T-helper 1 cell treated with Interleukin-12 subunit alpha and Interleukin-12 subunit beta and Interleukin-4 antibody, amounts not matched to agents 30 μg/mL and 1 μg/mL, for 36 hours (primary cell): ENCODE results near the gene SLX9.
A peak's percentile ranks its signal among the peaks of the same experiment; 100 is the strongest.

Source experiments
- H3K27ac Mint-ChIP-seq: one replicate; pipeline ENCODE4 v1.8.0; 2021; ENCODE audit warnings: mild to moderate bottlenecking, mixed read lengths
- H3K27me3 Mint-ChIP-seq: one replicate; pipeline ENCODE4 v1.8.0; 2021; ENCODE audit warnings: low read depth, mixed read lengths
- H3K36me3 Mint-ChIP-seq: one replicate; pipeline ENCODE4 v1.8.0; 2021; ENCODE audit warnings: low read depth, mixed read lengths
- H3K4me1 Mint-ChIP-seq: one replicate; pipeline ENCODE4 v1.8.0; 2021; ENCODE audit warnings: low read depth, mixed read lengths
- H3K4me3 Mint-ChIP-seq: one replicate; pipeline ENCODE4 v1.8.0; 2021; ENCODE audit warnings: mild to moderate bottlenecking, moderate library complexity, mixed read lengths
- H3K9me3 Mint-ChIP-seq: one replicate; pipeline ENCODE4 v1.8.0; 2021; ENCODE audit warnings: mixed read lengths

SLX9 gene

DNA sequence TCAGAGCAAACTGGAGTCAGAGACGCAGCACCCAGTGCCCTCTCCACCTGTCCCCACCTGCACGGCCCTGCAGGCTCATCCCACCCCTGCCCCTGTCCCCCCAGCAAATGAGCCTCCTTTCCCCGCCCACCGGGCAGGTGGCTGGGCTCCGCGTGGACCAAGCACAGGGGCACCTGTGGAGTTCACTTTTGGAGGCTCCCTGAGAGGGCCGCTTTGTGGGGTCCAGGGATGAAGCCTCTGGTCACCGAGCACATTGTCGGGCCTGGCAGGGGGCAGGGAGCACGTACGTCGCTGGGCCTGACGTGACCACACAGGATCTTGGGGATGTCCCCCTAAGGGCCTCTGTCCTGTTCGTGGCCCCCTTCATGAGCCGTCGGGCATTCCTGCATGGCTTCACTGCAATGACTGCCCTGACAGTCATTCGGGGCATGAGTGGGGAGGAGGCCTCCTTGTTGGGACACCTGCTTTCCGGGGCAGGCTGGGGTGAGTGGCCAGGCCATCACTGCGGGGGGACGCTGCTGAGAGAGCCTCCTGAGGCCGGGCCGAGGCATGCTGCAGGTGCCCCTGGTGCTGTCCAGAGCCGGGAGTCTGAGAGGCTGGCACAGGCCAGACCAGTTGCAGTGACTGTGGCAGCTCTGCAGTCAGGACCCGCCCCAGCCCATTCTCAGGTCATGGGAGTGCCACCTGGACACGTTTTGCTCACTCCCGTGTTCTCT is 19.7 kb downstream of the SLX9 start:
- Mint-ChIP-seq H3K27ac (no peak overlapping the region), H3K4me1 (peaks cover 3% of the 10 kb centered on the region), H3K9me3 (no peaks in the 10 kb centered on the region), H3K27me3 (no peaks in the 10 kb centered on the region), H3K4me3 (no peak overlapping the region), H3K36me3 (peaks cover 16% of the 10 kb centered on the region)

DNA sequence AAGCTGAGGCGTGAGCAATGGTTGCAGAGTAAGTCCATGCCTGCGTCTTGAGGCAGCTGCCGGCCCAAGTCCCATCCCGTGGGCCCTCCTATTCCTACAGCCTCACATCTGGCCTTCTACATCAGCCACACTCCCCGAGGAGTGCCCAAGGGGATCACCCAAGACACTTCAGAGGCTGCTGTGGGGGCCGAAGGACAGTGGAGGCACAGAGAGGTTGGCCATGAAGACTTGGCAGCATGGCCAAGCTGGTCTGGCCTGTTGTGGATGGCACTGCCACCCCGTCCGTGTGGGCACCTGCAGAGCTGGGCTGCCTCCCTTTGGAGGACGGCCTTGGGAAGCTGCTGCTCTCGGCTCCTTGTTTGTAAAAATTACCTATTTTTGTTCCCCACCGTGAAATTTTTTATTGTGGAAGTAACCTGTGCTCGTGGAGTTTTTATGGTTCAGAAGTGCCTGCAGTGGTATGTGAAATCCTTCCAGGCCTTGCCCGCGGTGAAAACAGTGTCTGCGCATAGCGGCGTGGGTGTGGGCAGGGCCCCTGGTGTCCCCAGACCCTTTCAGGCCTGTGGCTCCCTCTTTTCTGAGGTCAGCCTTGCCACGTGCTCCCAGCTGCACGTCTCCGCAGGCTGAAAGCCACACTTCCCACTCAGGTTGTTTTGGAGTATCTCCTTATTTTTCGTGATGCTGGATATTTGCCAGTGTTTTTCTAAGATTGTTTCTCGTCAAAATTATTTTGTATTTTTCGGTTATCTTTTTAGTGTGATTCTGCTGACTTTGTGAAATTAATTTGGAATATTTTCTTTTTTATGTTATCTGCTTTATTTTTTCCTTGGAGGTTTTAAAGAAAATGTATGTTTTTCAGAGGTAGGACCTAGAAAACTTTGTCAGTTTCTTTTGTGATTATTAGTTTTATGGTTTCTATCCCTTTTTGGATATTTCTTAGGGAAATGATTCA is 20.6 kb downstream of the SLX9 start:
- Mint-ChIP-seq H3K36me3 (peaks cover 18% of the 10 kb centered on the region), H3K4me3 (no peak overlapping the region), H3K27me3 (no peaks in the 10 kb centered on the region), H3K27ac (no peak overlapping the region), H3K9me3 (no peaks in the 10 kb centered on the region), H3K4me1 (peaks cover 12% of the 10 kb centered on the region)

DNA sequence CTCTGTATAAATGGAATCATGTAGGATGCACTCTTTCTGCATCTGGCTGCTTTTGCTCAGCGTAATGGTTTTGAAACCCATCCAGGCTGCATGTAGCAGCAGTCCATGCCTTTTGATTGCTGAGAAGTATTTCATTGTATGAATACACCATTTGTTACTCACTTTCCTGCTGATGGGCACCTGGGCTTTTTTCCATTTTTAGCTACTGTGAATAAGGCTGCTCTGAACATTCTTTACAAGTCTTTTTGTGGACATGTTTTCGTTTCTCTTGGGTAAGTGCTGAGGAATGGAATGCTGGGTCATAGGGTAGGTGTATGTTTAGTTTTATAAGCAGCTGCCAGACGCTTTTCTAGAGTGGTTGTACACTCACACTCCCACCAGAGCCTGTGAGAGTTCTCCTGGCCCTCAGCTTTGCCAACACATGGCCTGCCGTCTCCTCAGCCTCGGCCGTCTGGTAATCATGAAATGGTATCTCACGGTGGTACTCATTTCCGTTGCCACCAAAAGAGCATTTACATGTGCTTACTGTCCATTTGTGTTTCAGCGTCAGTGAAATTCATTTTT is 22.7 kb downstream of the SLX9 start:
- H3K36me3 Mint-ChIP-seq, result peaks cover 18% of the 10 kb centered on the region
- H3K4me3 Mint-ChIP-seq, result no peak overlapping the region
- H3K27ac Mint-ChIP-seq, result no peak overlapping the region
- H3K27me3 Mint-ChIP-seq, result no peaks in the 10 kb centered on the region
- no peaks in the 10 kb centered on the region for H3K9me3 Mint-ChIP-seq
- peaks cover 15% of the 10 kb centered on the region for H3K4me1 Mint-ChIP-seq

DNA sequence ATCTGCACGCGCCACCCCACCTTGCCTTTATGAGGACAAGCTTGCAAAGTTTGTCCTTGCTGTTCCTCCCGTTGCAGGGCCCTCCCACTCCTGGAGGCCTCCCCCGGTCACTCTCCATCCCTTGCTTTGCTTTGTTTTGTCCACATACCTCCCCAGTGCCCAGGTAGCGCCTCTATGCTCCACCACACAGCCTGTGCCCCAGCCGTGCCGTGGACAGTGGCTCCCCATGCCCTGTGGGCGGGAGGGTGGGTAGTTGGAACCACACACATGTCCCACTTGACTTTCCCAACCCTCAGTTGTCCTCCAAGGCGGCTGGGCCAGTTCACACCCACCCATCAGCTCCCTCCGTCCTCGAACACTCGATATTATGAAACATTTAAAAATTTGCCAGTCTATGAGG is 24.6 kb downstream of the SLX9 start:
- Mint-ChIP-seq H3K4me1 (peaks cover 15% of the 10 kb centered on the region), H3K27ac (no peak overlapping the region), H3K27me3 (no peaks in the 10 kb centered on the region), H3K9me3 (no peaks in the 10 kb centered on the region), H3K36me3 (peaks cover 17% of the 10 kb centered on the region), H3K4me3 (no peak overlapping the region)

DNA sequence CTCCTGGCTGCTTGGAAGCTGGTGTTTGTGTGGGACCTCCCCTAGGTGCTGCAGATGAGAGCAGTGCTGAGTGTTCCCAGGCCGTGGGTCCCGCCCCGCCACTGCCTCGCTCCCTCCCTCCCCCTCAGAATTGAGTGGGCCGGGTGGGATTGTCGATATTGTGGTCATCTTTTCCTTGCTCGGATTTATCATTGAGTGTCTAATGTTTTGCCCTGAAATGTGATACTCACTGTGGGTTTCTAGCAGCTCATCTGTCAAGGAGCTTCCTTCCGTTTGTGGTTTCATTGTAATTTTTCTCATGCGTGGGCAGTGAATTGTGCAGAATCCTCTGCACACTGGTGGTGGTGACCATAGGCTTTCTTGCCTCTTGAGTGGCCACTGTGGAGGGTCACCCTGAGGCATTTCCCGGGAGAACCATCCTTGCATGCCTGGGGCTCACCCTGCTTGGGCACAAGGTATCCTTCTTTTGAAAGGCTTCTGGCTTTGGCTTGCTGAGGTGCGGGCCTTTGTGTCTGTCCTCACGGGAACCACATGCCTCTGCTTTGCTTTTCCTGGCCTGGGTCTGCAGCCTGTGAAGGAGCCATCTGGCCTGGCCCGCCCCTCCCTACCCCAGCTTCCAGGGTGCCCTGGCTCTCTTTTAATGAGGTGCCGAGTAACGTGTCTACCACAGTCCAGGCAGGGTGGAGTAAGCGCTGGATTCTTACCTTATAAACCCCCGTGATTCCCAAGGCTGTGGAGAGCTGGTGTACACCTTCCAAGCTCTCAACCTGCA is 25.6 kb downstream of the SLX9 start:
- Mint-ChIP-seq H3K27ac (peak overlapping the region; percentile 18), H3K36me3 (peaks cover 21% of the 10 kb centered on the region), H3K4me3 (peak overlapping the region; percentile 33), H3K9me3 (no peaks in the 10 kb centered on the region), H3K27me3 (no peaks in the 10 kb centered on the region), H3K4me1 (peaks cover 15% of the 10 kb centered on the region)

DNA sequence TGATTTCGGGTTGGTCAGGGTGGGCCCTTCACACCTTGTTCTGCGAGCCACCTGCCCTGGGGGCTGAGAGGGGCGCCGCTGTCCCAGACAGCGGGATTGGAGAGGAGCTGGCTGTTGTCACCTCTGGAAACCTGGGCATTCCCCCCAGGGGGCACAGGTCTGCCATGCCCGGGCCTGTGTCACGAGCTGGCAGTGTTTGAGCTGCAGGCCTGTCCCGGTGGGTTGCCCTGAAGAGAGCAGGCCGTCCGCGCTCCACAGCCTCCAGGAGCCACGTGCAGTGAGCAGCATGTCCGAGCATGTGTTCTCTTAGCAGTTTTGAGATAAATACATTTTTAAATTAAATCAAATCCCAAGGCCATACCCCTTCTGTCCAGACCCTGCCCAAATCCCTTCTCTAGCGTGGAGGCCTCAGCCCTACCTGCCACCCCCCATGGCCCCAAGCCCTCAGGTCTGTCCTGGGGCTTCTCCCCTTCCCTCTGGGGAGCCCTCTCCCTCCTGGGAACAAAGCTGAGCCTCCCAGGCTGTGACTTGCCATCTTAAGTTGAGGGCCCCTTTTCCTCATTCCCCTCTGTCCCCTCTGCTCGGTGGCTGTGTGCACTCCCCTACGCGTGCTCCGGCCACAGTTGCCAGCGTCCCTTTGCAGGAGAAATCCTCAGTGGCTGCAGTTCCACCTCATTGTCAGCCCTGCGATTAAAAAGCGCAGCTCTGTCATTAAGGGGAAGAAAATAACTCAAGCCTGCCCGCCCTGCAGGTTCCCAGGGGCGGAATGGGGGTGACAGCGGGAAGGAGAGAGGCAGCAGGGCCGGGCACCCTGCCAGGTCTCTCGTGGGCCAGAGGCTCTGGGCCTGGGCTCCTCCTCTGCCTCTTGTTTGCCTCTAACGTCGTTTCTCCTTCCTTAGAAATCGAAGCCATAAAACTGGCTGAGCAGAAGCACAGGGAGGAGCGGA is 26.6 kb downstream of the SLX9 start:
- Mint-ChIP-seq H3K4me3 (no peak overlapping the region), H3K36me3 (peaks cover 16% of the 10 kb centered on the region), H3K27me3 (no peaks in the 10 kb centered on the region), H3K9me3 (no peaks in the 10 kb centered on the region), H3K4me1 (peaks cover 15% of the 10 kb centered on the region), H3K27ac (no peak overlapping the region)

DNA sequence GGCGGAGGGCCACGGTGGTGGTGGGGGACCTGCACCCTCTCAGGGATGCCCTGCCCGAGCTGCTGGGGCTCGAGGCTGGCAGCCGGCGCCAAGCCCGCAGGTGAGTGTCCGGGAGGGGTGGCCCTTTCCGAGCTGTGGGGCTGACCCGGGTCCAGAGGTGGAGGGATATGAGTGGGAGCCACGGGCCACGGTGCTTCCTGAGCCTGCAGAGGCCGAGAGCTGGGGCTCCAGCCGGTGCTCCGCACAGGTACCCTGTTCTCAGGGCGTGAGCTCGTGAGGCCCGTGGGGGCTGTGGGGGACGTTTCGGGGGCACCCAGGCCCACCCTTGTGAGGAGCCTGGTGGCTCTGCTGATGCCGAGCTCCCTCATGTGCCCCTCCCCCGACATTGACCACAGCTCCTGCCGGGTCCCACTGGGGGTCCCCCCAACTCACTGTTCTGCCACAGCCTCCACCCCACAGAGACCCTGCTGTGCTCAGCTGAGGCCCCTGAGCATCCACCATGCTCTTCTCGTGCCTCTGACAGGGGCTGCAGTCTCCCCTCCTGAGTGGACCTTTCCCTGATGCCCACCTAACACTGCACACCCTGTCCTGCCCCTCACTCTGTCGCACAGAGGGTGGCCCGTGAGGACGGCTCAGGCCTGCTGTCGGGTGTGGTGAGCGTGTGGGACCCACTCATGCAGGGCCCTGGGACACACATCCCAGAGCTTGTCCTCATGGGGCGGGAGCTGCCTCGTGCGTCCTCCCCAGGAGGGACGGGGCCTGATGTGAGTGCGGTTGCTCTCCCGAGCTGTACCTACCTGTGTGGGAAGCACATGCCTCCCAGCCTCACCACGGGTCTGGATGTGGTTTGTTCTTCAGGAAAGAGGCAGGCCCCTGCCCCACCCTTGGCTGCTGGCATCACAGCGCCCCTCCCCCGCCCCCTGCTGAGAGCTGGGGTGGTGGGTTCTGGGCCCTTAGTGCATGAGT is 27.5 kb downstream of the SLX9 start:
- peaks cover 15% of the 10 kb centered on the region for H3K4me1 Mint-ChIP-seq
- H3K27ac Mint-ChIP-seq, result no peak overlapping the region

DNA sequence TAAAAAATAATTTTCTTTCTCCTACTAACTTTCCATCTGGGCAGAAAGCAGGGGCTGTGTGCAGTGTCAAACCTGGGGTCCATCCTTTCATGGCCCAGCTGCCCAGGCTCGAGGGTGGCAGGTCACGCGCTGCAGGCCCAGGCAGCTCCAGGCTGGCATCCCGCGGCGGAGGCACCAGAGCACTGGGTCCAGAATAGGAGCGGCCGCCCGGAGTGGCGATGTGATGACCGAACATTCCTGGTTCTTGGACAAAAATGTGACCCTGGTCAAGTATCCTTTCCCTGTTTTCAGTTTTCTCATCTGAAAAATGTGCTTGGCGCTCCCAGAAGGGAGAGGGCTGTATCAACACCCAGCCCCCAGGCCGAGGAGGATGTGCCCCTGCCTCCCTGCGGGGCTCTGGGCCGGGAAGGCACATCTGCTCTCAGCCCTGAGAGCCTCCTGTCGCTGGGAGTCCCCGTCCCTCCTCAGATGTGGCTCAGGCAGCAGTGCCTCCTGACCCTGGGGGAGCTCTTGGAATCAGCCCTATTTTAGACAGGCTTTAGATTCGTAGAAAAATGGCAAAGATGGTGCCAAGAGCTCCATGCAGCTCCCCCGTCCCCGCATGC is 29.3 kb downstream of the SLX9 start:
- peaks cover 14% of the 10 kb centered on the region for H3K4me1 Mint-ChIP-seq
- H3K36me3 Mint-ChIP-seq, result peaks cover 13% of the 10 kb centered on the region
- no peaks in the 10 kb centered on the region for H3K9me3 Mint-ChIP-seq

More for the DNA sequence above, 27.5 kb downstream of the SLX9 start:
- no peaks in the 10 kb centered on the region for H3K9me3 Mint-ChIP-seq
- H3K36me3 Mint-ChIP-seq, result peaks cover 14% of the 10 kb centered on the region
- no peaks in the 10 kb centered on the region for H3K27me3 Mint-ChIP-seq
- H3K4me3 Mint-ChIP-seq, result no peak overlapping the region

DNA sequence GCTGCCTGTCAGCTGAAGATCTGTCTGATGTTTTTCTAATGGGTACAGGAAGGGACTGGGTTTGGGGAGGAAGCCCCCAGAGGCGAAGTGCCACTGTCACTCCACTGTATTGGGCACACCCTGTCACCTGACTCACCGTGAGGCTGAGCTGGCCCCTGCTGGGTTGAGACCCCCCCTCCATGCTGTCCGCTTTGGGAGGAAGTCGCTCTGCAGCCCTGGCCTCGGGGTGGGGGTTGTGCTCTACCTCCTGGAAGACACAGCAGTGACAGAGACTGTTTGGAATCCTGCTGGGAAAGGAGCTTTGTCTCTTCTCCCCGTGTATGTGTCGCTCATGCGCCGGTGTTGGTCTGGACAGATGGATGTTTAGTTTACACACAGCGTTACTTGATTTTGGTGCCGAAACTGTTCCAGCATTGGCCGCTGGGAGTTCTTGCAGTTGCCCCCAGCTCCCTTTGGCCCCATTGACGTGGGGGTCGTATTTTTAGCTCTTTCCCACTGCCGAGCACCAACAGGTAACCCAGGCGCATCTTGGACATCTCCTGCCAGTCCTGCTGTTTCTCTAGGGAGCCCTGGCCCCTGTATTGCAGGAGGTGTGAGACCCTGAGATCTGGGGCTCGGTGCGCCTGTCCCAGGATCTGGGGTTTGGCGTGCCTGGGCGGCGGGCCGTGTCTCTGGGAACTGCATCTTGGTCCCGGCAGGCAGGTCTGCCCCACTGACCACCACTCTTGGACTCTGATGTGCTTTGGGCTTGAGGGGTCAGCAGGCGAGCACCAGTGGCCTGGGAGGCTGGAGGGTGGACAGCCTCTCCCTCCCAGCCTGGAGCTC is 30.3 kb downstream of the SLX9 start:
- Mint-ChIP-seq H3K4me3 (no peak overlapping the region), H3K36me3 (peaks cover 10% of the 10 kb centered on the region), H3K27ac (no peak overlapping the region), H3K9me3 (no peaks in the 10 kb centered on the region), H3K4me1 (peaks cover 6% of the 10 kb centered on the region), H3K27me3 (no peaks in the 10 kb centered on the region)

More for the DNA sequence above, 29.3 kb downstream of the SLX9 start:
- Mint-ChIP-seq H3K4me3 (no peak overlapping the region), H3K27me3 (no peaks in the 10 kb centered on the region), H3K27ac (no peak overlapping the region)

DNA sequence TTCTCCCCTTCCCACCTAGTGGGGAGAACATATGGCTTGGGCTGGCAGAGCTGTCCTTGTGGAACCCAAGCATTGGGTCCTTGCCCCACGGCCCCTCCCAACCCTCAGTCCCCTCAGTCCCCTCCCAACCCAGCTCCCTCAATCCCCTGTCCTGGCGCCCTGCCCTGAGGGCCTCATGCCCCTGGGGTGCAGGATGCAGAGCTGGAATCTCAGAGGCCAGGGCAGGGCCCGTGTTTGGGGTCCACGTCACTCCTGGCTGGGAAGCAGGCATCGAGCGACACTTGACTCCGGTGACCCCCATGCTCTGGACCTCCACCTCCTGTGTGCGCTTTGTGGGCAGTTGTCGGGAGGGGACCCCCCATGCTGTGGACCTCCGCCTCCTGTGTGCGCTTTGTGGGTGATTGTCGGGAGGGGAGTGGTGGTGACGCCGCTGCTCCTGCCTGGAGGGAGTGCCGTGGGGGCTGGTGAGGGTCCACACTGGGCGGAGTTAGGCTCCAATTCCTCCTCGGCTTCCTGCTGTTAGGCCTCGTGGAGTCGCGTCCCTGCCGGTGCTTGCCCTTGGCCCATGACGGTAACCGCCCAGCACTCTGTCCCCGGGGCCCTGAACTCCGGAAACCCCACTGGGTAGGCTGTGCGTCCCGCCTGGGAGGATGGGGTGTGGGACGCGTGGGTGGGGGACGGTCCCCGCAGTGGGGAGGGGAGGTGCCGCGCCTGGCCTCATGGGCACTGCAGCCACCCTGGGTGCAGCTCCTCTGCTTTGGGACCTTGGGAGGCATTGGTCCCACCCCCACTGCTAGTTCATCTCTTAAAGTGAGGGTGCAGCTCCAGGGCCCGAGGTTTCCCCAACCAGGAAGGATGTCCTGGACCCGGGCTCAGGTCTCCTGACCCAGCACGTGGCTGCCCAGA is 31.2 kb downstream of the SLX9 start:
- Mint-ChIP-seq H3K36me3 (peaks cover 8% of the 10 kb centered on the region), H3K27me3 (no peaks in the 10 kb centered on the region), H3K4me3 (no peak overlapping the region), H3K9me3 (no peaks in the 10 kb centered on the region), H3K4me1 (peaks cover 2% of the 10 kb centered on the region), H3K27ac (no peak overlapping the region)

DNA sequence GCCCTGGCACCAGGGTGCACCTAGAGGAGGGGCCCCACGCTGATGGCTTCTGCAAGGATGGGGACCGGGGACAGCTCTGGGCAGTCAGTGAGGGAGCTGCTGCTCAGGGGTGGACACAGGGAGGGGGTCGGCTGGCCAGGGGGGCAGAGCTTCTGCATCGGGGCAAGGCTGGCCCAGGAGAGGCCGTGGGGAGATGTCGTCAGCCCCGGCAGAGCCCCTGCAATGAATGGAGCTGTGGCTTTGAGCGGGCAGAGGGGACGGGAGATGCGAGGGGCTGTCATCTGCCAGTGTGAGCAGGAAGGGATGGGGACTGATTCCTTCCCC is 31.8 kb downstream of the SLX9 start:
- no peak overlapping the region for H3K27ac Mint-ChIP-seq
- no peaks in the 10 kb centered on the region for H3K9me3 Mint-ChIP-seq
- peaks cover under 1% of the 10 kb centered on the region for H3K4me1 Mint-ChIP-seq

More for the DNA sequence above, 31.8 kb downstream of the SLX9 start:
- Mint-ChIP-seq H3K4me3 (no peak overlapping the region), H3K36me3 (peaks cover 8% of the 10 kb centered on the region), H3K27me3 (no peaks in the 10 kb centered on the region)
